ENCODE data around the gene RAD21L1.
A peak's percentile ranks its signal among the peaks of the same experiment; 100 is the strongest.

RAD21L1 gene

DNA sequence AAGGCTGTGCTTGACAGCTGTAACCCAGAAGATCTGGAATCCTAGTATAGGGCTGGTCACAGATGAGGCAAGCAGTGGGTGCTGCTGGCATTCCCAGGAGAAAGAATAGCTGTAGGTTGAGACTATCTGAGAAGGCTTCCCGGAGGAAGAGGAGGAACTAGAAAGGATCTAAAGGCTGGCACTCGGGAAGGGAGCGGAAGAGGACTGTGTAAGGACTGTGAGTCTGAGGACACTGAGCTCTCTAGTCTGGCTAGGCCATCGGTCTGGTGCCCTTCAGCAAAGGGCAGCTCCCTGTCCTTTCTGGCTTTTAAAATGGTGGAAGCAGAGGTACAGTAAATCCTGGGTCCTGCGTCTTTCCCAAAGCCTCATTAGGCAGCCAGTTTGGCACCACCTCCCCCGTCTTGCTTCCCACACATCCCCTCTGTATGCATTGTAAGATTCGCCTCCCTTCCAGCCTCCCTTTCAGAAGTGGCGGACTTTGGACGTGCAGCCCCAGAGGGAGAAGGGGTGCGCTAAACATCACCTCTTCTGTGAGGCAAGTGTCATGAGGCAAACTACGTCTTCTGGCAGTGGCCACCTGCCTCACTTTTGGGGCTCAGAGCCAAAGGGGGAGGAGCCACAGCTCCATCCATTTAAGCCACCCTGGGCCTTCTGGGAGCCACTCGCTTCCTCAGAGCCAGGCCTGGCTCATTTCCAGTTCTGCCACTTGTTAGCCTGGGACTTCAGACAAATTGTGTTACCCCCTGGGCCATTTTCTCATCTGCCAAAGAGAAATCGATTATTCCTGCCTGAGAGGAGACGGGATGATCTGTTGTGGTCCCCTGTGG lies 48.9 kb downstream of the RAD21L1 start:
- no peak for DNase-seq

GRCh38 chr20:1275919-1276318 lies 50.1 kb downstream of the RAD21L1 start:
- DNase-seq, result no peak

DNA sequence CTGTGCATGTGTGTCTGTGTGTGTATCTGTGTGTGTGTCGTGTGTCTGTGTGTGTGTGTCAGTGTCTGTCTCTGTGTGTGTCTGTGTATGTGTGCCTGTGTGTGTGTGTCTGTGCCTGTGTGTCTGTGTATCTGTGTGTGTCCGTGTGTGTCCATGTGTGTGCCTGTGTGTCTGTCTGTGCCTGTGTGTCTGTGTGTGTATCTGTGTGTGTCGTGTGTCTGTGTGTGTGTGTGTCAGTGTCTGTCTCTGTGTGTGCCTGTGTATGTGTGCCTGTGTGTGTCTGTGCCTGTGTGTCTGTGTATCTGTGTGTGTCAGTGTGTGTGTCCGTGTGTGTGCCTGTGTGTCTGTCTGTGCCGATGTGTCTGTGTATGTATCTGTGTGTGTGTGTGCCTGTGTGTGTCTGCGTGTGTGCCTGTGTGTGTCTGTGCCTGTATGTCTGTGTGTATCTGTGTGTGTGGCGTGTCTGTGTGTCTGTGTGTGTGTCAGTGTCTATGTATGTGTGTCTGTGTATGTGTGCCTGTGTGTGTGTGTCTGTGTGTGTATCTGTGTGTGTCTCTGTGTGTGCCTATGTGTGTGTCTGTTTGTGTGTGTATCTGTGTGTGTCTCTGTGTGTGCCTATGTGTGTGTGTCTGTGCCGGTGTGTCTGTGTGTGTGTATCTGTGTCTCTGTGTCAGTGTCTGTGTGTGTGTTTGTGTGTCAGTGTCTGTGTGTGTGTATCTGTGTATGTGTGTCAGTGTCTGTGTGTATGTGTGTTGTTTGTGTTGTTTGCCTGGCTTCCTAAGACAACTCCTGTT lies 51.9 kb downstream of the RAD21L1 start:
- no peak for DNase-seq

DNA sequence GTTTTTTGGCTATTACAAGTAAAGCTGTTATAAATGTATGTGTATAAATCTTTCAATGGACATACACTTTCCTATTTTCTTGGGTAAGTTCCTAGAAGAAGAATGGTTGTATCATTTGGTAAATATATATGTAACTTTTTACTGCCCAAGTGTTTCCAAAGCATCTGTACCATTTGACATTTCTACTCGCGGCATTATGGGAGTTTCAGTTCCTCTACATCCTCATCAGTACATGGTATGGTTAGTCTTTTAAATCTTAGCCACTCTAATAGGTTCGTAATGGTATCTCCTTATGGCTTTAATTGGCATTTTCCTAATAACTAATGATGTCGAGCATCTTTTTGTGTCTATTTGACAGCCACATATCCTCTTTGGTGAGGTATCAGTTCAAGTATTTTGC lies 53.1 kb downstream of the RAD21L1 start:
- DNase-seq, result no peak

GRCh38 chr20:1280195-1281102 lies 54.6 kb downstream of the RAD21L1 start:
- DNase-seq, result no peak

DNA sequence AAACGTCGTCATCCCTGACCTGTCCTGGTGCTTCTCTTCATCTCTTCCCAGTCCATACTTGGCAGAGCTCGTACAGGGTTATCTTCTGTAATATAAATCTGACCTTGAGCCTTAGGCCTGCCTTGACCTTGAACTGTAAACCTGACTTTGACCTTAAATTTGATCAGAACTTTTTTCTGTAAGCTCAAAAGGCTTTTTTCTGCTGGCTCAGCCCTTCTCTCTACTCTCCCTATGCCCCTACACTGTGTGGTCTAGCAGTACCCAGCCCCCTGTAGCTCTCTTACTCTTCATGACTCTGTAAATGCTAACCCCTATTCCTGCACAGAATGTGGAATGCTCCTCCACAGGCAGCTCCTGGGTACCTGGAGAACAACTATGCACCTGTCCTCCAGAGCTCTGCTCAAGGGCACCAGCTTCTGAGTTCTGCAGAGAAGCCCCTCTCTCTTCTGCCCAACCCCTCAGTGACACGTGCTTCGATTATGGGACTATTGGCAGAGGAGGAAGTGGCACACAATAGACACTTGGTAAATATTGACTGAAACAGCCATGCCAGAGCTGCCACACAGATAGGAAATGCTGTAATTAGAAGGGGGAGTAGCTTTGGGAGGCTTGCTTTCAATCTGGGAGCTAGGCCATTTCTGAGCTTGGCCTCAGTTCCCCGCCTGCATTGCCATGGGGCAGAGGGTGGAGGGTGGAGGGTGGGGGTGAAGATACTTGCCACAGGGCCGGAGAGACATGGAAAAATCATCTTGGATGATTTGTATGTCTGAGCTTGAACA lies 55.6 kb downstream of the RAD21L1 start:
- no peak for DNase-seq

GRCh38 chr20:1282966-1283365 lies 57.1 kb downstream of the RAD21L1 start:
- DNase-seq, result no peak

- DNase-seq, result no peak
Observed at GRCh38 chr20:1283522-1284510, 58.0 kb downstream of the RAD21L1 start.

GRCh38 chr20:1286267-1287024 lies 60.6 kb downstream of the RAD21L1 start:
- DNase-seq, result peak; percentile 16 to 49

DNA sequence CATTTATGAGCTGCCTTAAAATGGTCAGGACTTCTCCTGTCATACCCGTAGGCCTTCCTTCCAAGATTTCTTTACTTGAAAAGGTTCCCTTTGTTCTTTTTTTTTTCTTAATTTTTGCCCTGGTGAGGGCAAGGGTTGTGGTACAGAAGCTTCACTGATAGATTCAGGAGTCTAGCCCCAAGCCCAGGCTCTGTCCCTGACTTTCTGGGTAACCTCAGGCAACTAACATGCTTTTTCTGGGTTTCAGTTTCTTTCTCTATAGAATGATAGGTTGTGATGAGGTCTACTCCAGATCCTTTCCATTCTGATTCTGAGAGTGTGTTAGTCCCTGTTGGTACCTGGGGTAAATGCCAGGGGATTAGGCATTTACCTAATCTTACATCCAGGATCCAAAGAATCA lies 61.5 kb downstream of the RAD21L1 start:
- DNase-seq, result no peak

DNA sequence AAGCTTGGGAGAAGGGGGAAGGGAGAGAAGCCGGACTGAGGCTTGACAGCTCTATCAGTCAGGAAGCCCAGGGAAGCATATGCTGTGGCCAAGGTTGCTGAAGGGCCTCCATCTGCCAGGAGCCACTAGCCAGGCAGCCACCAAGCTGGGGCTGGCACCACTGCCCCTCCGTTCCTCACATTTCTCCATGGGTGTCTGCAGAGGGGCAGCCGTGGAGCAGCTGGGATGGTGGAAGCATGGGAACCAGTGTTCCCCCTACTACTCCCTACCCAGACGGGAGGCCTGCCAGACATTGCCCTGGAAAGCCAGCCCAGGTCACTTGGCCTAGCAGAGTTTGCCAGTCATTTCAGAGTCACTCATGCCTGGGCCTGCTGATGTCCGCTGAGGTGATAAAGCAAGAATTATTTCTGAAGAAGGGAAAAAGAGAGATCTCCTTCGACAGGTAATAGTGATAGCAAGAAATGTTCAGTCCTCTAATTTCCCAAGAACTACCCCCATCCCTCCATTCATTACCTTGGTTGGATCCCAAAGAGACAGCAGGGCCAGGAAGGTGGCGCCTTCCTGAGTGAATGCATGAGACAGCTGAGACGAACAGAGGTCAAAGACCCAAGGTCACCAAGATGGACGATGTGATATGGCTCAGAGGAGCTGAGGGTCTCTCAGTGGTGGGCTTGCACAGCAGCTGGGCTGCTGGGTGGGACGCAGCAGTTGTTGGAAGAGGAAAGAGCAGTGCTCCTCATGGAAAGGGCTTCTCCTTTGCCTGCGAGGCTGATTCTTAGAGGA lies 62.1 kb downstream of the RAD21L1 start:
- DNase-seq, result no peak

DNA sequence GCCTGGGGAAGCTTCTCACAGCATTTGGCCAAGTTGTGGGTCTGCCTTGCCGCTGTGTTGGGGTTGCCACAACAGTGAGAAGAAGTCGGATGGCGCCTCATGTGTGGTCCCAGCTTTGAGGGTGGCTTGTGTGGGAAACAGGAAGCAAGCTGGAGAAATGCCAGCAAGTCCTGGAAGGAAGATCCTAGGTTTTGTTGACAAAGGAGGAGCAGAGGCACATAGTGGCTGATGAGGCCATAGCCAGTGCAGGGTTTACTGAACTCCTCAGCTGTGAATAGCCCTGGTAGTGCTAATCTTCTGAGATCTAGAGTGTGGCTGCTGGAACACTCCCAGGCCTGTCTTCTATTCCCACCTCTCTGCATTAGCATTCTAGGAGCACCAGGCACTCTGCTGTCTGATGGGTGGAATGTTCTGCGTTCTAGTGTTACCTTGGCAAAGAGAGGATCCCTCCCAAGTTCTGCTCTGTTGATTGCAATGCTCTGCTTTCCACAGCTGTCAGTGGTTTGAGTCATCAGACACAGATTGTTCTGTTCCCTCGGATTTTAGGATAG lies 65.4 kb downstream of the RAD21L1 start:
- DNase-seq, result no peak

DNA sequence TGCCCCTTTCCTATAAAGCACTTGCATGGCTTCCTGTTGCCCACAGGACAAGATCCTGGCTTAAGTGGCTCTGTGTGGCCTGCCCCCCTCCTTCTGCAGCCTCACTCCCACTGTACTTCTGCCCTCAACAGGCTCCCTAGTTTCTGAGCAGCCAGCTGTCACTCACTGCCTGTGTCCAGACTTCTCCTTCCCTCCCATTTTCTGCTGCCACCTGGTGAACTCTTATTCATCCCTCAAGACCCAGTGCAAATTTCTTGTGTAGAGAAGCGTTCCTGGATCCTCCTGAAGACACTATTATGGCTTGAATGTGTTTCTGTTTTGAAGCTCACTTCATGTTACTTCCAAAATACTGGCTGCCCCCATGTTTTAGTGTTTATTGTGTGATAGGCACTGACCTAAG lies 66.8 kb downstream of the RAD21L1 start:
- DNase-seq, result no peak

DNA sequence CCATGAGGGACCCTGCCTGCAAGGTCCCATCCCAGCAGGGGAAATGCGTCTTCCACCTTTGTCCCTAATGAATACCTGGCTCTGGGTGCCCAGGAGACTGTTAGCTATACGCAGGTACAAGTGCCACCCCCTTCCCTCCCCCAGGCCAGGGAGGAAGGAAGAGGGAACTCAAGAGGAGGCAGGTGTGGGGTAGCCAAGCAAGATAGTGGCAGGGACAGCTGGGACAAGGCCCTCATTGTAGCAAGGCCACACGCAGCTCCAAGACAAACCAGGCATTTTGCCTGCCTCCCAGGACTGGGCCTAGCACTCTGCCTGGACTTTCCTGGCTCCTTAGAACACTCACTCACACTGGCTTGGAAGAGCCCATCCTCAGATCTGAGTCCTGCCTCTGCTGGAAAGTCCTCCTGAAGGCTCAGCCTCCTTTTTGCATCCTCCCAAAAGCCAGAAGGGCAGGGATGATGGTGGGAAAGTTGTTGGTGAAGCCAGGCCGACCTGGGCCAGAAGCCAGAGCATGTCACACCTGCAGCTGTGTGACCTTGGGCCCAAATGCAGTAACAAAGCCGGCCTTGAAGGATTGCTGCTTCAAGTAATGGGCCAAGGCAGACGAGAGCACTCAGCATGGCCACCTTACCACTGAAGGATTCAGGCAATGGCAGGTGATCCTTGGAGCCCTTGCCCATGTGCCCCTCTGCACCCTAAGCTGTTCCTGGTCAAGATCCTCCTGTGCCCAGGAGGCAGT lies 68.0 kb downstream of the RAD21L1 start:
- DNase-seq, result no peak

DNA sequence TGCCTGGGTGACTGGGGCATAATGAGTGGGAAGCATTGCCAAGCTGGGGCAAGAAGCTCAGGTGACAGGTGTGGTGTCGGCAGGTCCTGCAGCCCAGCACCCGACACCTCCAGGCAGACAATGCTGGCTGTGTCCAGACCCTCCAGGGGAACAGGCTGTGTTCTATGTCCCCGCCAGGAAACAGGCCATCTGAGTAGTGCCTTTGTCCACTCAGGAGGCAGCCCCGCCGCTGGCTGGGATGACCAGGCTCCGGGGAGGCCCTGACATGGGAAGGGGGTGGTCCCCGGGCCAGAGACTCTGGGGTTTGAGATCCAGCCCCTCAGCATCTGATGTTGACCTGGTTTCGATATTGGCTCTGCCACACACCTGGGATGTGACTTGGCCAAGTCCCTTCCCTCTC lies 68.7 kb downstream of the RAD21L1 start:
- no peak for DNase-seq

DNA sequence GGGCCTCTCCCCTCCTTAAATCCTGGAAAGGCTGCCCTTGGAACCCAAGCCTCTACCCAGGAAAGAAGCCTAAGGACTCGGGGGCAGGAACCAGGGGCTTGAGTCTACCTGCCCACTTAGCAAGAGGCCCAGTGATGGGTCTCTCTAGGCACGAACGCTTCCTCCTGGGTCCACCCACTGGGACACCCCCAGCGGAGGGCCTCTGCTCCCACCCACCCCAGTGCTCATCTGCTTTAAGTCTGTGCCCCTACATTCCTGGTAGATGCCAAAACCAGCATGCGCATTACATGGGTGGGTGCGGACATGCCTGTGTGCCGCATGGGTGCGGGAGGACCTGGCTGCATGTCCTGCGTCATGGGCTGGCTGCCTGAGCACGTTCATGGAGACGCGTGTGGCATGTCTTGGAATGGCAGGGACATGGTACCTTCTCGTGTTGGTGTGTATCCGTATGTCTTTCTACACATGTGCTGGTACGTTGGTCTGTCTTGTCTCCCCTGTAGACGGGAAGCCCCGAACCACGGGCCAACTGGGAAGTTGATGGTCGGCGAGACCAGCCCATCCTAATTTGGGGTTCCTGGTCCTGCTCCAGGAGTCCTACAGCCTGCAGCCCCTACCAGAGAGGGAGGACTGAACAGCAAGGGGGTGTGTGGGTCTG lies 69.6 kb downstream of the RAD21L1 start:
- DNase-seq, result no peak

GRCh38 chr20:1296117-1296610 lies 70.3 kb downstream of the RAD21L1 start:
- no peak for DNase-seq

- no peak for DNase-seq
Observed at GRCh38 chr20:1296922-1297321, 71.1 kb downstream of the RAD21L1 start.
